HG03108 (cell line): ENCODE results near the gene TYK2.
A peak's percentile ranks its signal among the peaks of the same experiment; 100 is the strongest.
"Not testable (repeated sequence)": the region's sequence is repeated elsewhere in the genome, so short reads cannot be mapped to it uniquely, and the experiment has no call there.

Experiments used
- ATAC-seq: cut with Tn5 transposase; IDR thresholded peaks from one replicate; pipeline ENCODE4 v1.9.1; 2021; ENCODE audit warnings: moderate library complexity; ENCODE audit not compliant: unreplicated experiment

TYK2 gene

DNA sequence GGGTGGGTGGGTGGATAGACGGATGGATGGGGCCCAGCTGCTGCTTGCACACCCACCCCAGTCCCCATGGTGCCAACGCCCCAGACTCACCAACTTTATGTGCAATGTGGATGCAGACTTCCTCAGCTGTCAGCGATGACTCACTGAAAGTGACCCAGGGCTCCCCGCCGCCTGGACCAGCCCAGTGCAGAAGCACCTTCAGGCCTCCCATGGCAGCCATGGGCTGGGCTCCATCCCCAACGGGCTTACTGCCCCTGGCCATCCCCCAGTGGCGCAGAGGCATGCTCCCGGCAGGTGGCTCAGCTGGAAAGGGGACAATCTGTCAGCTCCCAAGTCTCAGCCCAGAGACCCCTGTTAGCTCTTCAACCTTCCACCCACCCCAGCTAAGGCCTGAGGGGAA is 2.2 kb downstream of the TYK2 start:
- no peak for ATAC-seq

DNA sequence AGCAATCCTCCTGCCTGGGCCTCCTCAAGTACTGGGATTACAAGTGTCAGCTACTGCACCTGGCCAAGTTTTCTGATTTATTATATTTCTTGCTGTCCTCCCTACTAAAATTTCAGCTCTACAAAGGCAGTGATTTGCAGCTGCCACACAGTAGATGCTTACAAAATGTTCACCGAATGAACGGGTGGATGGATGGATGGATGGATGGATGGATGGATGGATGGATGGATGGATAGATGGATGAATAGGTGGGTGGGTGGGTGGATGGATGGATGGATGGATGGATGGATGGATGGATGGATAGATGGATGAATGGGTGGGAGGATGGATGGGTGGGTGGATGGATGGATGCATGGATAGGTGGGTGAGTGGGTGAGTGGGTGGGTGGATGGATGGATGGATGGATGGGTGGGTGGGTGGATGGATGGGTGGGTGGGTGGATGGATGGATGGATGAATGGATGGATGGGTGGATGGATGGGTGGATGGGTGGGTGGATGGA is 3.2 kb downstream of the TYK2 start:
- not testable (repeated sequence) for ATAC-seq

DNA sequence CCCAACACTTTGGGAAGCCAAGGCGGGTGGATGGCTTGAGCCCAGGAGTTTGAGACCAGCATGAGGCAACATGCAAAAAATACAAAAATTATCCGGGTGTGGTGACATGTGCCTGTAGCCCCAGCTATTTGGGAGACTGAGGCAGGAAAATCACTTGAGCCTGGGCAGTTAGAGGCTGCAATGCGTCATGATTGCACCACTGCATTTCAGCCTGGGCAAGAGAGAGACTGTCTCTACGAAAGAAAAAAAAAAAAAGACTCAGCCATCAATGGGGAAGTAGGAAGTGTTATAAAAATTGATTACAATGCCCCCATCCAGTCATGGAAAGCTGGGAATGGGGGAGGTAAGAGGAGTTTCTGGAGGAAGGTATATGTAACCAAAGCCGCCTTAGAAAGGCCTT is 5.4 kb downstream of the TYK2 start:
- no peak for ATAC-seq

DNA sequence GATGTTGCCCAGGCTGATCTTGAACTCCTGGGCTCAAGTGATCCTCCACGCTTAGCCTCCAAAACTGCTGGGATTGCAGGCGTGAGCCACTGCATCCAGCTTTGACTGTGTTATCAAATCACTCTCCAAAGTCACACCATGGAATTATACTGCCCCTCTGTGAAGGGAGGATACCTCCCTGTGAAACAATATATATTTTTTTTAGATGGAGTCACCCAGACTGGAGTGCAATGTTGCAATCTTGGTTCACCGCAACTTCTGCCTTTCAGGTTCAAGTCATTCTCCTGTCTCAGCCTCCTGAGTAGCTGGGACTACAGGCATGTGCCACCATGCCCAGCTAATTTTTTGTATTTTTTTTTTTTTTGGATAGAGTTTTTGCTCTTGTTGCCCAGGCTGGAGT is 7.7 kb downstream of the TYK2 start:
- no peak for ATAC-seq

DNA sequence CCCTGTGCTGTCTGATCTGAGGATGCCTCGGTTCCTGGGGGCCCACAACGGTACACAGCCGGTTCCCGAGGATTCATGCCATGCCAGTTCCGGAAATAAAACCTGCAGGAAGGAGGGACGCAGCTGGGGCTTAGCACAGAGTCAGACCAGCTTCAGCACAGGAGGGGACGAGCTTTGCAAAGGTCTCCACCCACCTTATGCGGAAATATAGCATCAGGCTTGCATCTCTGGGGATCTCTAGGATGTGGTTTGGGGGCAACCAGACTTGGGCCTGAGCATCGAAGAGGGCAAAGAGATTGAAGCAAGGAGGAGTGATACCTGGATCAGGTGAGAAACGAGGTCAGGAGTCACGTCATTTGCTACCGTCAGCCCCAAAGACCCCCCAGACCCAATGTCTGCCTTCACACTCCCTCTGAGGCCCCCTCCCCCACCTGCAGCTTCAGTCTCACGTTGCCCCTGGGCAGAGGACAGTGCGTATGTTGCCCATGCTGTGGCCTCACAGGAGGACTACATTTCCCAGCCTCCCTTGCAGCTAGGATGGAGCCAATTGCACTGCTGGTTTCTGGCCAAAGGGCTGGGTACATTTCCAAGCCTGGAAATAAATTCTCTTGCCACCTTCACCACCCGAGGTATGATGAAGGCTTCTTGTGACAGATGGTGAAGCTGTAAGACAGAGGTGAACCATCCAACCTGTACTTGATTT is 12.1 kb downstream of the TYK2 start:
- ATAC-seq: no peak

DNA sequence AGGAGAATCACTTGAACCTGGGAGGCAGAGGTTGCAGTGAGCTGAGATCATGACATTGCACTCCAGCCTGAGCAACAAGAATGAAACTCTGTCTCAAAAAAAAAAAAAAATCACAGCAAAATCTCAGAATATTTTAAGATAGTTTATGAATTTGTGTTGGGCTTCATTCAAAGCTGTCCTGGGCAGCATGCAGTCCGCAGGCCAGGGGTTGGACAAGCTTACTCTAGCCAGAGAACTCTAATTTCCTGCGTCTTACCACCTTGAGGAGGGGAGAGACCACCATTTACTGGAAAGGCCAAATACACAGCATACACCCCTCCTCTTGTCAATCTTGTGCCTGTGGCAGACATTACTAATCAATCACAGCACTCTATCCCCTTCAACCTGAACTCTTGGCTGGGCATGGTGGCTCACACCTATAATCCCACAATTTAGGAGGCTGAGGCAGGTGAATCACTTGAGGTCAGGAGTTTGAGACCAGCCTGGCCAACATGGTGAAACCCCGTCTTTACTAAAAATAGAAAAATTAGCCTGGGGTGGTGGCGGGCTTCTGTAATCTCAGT is 13.3 kb downstream of the TYK2 start:
- ATAC-seq: not testable (repeated sequence)

DNA sequence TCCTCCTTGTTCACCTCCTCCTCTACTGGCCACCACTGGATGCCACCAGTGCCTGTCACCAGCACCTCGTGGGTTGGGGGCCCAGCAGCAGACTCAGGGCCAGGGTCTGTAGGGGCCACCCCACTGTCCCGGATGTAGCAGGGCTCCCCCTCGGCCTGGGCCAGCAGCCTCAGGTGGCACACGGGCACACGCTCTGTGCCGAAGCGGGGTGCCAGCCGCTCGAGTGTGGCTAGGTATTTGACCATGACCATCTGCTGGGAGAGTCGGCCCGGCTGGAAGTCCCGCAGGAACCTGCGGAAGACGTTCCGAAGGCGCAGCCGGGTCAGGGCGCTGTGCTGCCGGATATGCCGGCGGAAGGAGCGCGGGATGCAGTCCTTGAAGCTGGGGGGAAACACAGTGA is 14.9 kb downstream of the TYK2 start:
- ATAC-seq: no peak

DNA sequence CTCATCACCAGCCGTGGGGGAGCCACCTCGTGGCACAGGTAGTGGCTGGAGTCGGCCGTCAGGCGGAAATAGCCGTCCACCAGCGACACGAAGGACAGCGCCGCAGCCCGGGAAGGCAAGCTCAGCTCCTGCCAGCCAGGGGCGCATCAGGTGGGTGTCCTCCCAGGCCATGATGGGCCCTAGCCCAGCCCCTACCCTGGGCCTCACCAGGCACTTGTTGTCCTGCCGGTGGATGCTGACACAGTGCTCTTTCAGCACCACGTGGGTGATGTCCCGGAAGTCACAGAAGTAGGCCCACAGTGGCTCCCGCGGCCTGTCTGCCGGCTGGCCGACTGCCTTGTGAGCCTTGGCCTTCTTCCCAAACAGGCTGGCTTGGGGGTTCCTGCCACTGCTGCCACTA is 15.7 kb downstream of the TYK2 start:
- ATAC-seq: no peak

DNA sequence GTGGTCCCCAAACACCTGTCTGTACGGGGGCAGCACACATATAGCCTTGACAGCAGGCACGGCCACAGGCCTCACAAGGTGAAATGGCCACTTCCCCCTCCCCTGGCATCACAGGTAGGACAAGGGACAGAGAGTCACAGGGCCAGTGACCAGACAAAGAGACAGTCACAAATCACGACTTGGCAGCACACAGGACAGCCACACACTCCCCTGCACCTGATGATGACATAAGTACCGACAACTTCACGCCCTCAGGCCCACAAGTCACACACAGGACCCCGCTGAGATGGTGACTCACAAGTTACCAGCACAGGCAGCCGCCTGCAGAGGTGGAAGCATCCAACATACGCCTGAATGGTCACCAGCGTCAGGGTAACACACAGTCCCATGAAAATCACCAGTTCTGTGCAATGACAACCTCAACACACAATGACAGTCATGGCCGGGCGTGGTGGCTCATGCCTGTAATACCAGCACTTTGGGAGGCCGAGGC is 16.5 kb downstream of the TYK2 start:
- no peak for ATAC-seq

DNA sequence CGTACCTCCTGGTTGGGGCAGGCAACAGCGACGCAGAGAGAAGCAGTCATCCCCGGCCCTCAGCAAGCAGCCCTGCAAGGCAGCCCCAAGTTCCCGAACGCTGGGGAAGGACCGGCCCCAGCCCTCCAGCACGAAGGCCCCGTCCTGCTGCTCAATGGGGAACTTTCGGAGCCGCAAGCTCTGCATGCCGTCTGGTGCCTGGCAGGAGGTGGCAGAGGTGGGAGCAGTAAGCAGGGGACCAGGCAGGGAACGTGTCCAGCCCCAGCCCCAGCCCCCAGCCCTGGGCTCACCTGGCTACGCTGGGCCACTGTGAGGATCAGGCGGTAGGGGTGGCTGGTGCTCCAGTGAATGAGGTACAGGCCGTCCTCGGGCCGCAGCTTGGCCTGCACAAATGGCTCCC is 18.1 kb downstream of the TYK2 start:
- ATAC-seq: no peak

DNA sequence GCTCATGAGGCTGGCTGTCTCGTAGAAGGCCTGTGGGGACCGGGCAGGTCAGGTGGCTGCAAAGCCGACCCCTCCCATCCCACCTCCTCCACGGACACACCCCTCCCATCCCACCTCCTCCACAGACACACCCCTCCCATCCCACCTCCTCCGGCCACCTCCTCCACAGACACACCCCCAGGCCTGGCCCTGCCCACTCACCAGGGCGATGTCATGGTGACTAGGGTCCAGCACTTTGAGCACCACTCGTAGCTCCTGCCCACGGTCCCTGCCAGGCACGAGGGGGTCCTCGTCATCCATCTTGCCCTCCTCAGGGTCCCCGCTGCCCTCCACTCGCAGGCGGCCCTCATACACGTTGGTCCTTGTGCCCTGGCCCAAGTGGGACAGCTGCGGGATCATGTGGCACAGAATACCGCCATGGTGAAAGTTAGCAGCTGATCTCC is 18.8 kb downstream of the TYK2 start:
- no peak for ATAC-seq

DNA sequence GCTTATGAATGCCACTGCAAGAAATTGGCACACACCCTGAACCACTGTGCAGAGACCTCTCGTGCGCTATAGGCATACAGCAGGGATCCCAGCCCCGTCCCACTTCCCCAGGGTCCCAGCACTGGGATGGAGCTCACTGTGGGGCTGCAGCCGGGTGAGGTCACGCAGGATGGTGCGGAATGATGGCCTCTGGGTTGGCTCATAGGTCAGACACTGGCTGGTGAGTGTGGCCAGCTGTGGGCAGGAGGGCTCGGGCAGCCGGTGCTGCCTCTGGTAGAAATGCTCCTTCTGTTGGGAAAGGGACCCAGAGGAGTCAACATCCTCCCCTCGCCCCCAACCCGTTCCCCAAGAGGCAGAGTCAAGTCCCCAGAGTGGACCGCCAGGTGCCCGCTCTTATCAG is 23.9 kb downstream of the TYK2 start:
- ATAC-seq: no peak

DNA sequence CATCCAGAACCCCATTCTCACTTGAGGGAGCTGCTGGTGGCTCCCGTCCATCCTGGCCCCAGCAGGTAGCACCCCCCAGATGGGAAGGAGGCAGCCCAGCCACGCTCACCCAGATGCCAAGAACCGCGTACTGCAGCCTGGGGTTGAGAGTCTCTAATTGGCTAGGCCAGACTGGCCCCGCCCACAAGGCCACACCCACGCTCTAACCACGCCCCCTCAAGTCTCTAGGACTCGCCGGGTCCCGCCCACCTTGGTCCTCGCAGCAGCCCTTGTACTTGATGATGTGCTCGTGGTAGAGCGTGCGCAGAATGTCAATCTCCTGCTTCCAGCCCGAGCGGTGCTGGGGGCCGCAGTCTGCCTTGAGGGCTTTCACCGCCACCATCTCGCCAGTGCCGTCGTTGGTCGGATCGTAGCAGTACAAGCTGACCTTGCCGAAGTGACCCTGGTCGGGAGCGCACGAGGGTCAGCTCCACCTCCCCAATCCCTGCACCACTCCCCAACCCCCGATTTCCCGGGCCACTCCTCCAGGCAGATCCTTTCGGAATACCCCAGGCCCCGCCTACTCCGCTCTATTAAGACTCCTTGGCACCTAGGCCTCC is 26.5 kb downstream of the TYK2 start:
- ATAC-seq: no peak

DNA sequence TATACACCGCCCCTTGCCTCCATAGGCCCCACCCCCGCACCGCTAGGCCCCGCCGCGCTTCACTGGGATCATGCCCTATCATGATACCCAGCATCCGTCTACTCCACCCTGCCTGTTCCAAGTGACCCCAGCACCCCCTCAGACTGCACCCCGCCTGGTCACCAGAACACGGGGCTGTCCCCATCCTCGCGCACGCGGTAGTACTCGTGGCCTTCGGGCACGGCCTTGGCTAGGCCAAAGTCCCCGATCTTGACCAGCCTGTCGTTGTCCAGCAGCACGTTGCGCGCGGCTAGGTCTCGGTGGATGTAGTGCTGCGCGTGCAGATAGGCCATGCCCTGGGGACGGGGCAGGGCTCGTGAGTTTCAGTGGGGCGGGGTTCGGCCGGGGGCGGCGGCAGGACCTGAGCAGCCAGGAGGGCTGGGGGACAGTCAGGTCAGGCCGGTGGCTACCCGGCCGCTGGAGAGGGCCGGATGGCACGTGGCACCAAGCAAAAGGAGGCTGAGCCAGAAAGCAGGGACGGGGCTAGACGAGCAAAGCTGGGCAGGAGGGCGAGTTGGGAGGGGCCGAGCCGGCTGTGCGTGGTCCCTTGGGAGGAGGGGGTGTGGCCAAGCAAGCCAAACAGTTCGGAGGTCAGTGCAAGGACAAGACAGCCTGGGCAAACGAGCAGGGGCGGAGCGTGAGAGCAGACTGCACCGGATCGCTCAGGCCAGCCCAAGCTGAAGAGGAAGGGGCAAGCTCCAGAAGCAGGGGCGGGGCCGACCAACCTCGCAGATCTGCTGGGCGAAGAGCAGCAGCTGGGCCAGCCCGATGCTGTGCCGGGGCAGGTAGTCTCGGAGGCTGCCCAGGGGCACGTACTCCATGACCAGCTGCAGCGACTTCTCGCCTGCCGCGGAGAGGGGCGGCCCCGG is 27.4 kb downstream of the TYK2 start:
- ATAC-seq: no peak

DNA sequence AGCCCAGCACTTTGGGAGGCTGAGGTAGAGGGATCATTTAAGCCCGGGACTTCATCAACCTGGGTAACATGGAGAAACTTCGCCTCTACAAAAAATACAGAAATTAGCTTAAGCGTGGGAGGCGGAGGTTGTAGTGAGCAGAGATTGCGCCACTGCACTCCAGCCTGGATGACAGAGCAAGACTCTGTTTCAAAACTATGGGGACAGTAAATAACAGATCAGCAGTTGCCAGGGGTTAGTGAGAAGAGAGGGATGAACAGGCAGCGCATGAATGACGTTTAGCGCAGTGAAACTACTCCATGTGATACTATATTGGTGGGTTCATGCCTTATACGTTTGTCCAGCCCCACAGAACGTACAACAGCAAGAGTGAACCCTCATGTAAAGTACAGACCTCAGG is 33.9 kb downstream of the TYK2 start:
- no peak for ATAC-seq

DNA sequence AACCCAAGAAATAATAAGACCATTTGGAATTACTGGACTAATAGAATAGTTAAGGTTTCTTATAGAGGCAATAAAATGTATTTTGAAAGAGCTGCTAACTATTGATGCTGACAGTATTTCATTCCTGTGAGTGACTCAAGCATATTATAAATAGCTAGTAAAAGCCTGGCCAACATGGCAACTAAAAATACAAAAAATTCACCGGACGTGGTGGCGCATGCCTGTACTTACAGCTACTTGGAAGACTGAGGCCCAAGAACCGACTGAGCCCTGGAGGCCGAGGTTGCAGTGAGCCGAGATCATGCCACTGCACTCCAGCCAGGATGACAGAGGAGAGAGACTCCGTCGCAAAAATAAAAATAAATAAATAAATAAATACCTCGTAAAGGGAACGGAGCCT is 35.6 kb downstream of the TYK2 start:
- no peak for ATAC-seq

DNA sequence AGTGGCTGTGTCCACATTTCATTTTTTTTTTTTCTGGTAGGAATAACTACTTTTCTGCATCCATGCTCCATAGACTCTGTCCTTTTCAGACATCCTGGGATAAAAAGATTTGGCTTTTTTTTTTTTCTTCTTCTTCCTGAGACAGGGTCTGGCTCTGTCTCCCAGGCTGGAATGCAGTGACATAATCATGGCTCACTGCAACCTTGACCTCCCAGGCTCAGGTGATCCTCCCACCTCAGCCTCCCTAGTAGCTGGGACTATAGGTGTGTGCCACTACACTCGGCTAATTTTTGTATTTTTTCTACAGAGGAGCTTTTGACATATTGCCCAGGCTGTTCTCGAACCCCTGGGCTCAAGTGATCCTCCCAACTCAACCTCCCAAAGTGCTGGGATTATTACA is 36.9 kb downstream of the TYK2 start:
- no peak for ATAC-seq

DNA sequence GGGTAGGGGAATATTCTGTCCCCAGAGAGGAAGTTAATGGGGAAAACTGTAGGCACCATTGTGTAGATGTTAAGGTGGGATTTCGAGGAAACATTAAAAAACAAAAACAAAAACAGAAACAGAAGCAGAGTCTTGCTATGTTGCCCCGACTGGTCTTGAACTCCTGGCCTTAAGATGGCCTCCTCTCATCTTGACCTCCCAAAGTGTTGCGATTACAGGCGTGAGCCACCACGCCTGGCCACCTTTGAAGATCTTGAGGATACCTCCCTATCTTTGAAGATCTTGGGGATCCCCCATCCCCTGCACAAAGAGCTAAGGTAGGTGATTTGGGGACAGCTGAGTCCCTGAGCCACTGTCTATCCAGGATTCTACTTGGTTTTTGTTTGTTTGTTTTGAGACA is 40.4 kb downstream of the TYK2 start:
- ATAC-seq: no peak

DNA sequence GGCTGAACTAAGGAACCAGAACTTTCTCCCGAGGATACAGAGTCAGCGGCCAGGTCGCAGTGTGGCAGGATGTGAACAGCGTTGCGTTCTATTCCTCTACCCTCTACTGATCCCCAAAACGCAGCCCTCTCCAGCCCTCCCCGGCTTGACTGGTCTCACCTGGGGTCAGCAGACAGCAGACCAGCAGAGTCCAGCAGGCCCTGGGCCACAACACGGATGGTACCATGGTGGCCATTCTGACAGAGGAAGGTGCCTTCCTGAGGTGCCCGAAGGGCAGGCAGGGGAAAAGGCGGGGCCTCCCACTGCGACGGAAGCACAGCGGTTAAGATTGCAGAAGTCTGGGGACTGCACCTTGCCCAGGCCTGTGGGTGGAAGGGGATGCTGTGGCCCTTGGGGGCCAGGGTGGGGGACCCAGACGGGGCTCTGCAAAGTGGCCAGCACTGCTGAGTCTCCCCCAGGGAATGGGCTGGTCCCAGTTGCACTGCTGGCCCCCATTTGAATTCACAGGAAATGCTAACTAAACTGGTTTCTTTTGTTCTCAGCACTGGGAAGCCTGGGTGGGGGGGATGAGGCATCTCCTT is 40.9 kb downstream of the TYK2 start, which contains the start of gene ICAM3:
ICAM3 (minus strand) TSS at position 245 of the 581 bp plus-strand sequence; CDS start at position 235, 10 bp downstream.
- peak; percentile 86 for ATAC-seq

DNA sequence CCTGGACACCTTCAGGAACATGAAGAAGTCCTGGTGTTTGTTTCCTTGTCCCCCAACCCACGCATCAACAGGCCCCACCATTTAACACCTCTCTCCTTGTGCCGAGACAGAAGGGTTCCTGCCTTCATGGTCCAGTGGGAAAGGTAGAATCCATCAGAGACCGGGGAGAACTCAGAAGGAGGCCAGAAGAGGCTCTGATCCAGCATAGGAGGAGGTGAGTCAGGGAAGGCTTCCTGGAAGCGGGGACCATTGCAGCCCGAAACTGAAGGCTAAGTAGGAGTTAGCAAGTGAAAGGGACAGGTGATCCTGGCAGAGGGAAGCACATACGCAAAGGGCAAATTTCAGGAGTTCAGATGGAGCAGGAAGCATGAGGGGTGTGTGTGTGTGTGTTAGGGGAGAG is 41.4 kb downstream of the TYK2 start:
- no peak for ATAC-seq

DNA sequence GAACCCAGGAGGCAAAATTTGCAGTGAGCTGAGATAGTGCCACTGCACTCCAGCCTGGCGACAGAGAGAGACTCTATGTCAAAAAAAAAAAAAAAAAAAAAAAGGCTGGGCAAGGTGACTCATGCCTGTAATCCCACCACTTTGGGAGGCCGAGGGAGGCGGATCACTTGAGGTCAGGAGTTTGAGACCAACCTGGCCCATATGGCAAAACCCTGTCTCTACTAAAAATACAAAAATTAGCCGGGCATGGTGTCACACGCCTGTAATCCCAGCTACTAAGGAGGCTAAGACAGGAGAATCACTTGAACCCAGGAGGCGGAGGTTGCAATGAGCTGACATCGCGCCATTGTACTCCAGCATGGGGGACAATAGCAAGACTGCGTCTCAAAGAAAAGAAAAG is 43.6 kb downstream of the TYK2 start:
- ATAC-seq: not testable (repeated sequence)
